ENCODE results near the gene ELOVL5. TPM values are rescaled to one million over a fixed set of nuclear protein-coding genes. Genes with fewer than 3 reads are reported as not detected.

Gene ELOVL5
- polyA plus RNA-seq, 1 of the 3 experiments (the other 2 are of a cell fraction), result 31.9 TPM

DNA sequence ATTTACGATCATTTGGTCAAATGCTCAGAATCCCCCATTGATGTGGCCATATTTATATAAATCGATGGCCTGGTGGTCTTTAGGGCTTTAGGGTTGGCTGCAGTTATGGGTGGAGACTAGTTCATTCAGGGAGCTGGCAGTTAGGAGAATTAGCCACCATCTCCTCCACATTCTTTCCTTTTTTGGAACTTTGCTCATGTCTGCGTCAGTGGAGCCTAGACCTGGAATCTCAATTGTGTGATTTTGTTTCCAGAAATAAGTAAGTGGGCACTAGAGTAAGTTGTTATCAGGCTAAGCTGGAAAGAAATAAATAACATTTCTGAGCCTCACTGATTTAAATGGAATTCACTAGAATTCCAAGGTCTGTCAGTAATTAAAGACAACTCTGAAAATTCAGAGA is 29.0 kb upstream of the ELOVL5 start (continued):
- no peak for TF ChIP-seq RXRA (IDR thresholded peaks at IDR 0.05; ENCODE audit: borderline replicate concordance, low read depth)
- no peak for TF ChIP-seq NFIC (IDR thresholded peaks at IDR 0.05; ENCODE audit: borderline replicate concordance)
- no peak for TF ChIP-seq FOSL2 (IDR thresholded peaks at IDR 0.05; ENCODE audit: borderline replicate concordance, low read depth)
- TF ChIP-seq, protein P1, sequence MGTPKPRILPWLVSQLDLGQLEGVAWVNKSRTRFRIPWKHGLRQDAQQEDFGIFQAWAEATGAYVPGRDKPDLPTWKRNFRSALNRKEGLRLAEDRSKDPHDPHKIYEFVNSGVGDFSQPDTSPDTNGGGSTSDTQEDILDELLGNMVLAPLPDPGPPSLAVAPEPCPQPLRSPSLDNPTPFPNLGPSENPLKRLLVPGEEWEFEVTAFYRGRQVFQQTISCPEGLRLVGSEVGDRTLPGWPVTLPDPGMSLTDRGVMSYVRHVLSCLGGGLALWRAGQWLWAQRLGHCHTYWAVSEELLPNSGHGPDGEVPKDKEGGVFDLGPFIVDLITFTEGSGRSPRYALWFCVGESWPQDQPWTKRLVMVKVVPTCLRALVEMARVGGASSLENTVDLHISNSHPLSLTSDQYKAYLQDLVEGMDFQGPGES (IDR thresholded peaks at IDR 0.05; ENCODE audit: low read depth, low read length), result no peak
- no peak for TF ChIP-seq FOXM1 (IDR thresholded peaks at IDR 0.05; ENCODE audit: low read depth)
- no peak for TF ChIP-seq ELF1 (IDR thresholded peaks at IDR 0.05)
- TF ChIP-seq, protein P2, sequence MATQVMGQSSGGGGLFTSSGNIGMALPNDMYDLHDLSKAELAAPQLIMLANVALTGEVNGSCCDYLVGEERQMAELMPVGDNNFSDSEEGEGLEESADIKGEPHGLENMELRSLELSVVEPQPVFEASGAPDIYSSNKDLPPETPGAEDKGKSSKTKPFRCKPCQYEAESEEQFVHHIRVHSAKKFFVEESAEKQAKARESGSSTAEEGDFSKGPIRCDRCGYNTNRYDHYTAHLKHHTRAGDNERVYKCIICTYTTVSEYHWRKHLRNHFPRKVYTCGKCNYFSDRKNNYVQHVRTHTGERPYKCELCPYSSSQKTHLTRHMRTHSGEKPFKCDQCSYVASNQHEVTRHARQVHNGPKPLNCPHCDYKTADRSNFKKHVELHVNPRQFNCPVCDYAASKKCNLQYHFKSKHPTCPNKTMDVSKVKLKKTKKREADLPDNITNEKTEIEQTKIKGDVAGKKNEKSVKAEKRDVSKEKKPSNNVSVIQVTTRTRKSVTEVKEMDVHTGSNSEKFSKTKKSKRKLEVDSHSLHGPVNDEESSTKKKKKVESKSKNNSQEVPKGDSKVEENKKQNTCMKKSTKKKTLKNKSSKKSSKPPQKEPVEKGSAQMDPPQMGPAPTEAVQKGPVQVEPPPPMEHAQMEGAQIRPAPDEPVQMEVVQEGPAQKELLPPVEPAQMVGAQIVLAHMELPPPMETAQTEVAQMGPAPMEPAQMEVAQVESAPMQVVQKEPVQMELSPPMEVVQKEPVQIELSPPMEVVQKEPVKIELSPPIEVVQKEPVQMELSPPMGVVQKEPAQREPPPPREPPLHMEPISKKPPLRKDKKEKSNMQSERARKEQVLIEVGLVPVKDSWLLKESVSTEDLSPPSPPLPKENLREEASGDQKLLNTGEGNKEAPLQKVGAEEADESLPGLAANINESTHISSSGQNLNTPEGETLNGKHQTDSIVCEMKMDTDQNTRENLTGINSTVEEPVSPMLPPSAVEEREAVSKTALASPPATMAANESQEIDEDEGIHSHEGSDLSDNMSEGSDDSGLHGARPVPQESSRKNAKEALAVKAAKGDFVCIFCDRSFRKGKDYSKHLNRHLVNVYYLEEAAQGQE (IDR thresholded peaks at IDR 0.05; ENCODE audit: low read depth, low read length), result no peak
- TF ChIP-seq SIN3A (IDR thresholded peaks at IDR 0.05; ENCODE audit: borderline replicate concordance, low read depth, low read length), result no peak
- no peak for TF ChIP-seq GATA2 (CRISPR knock-in tag; IDR thresholded peaks at IDR 0.05)

DNA sequence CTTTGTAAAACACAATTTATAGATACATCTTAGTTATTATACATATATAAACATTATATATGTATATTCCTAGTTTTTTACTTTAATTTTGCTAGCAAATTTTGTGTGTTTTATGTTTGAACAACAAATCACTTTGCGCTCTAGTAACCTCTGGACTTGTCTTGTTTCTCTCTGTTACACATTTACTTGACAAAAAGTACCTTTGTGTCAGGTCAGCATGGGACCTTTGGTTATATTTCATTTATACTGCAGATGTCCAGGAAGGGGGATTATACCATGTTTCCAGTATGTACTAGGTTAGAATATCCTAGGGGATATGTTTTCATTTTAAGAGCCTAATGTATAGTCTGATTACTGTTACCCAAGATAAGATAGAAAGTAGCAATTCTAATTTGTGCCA is 28.5 kb upstream of the ELOVL5 start:
- POLR2A ChIA-PET, result no interaction called here
- Histone ChIP-seq H3K9me3 (no peaks in the 10 kb centered on the region), H3K79me2 (ENCODE audit: insufficient read depth) (no peaks in the 10 kb centered on the region), H3F3A (replicated peaks; ENCODE audit: insufficient read depth) (no peaks in the 10 kb centered on the region), H3K9me2 (no peaks in the 10 kb centered on the region), H3K4me2 (no peak overlapping the region), H3K27ac (ENCODE audit: low read depth in 2 of 2, low read length in 1 of 2) (no peak overlapping the region), H2AFZ (ENCODE audit: low read depth) (no peak overlapping the region), H3K36me3 (replicated peaks in 1 of 2; ENCODE audit: control insufficient read depth in 1 of 2, insufficient read depth in 2 of 2, low read length in 1 of 2) (no peaks in the 10 kb centered on the region), H3K4me1 (ENCODE audit: control insufficient read depth in 1 of 2, insufficient read depth in 2 of 2, low read depth in 1 of 2, low read length in 1 of 2) (no peaks in the 10 kb centered on the region), H3K27me3 (ENCODE audit: insufficient read depth) (peaks cover 6% of the 10 kb centered on the region; the same call in 1 of the 2 replicates), H3K4me3 (ENCODE audit: low read depth in 2 of 2, low read length in 1 of 2) (no peak overlapping the region), H4K20me1 (ENCODE audit: insufficient read depth) (no peaks in the 10 kb centered on the region), H3K9ac (no peak overlapping the region)
- 90% methylated on average over 1 of the region's 1 CpG for WGBS (ENCODE audit: low lambda C conversion rate)
- no peak for DNase-seq
- CTCF ChIA-PET, result no interaction called here
- no peak for TF ChIP-seq GABPA (IDR thresholded peaks at IDR 0.05; ENCODE audit: low read depth)
- no peak for TF ChIP-seq TCF12 (IDR thresholded peaks at IDR 0.05)
- TF ChIP-seq, protein P1 (IDR thresholded peaks at IDR 0.05; ENCODE audit: low read depth, low read length), result no peak
- no peak for TF ChIP-seq EZH2phosphoT487 (IDR thresholded peaks at IDR 0.05; ENCODE audit: borderline replicate concordance, low read depth)
- no peak for TF ChIP-seq ELF1 (IDR thresholded peaks at IDR 0.05)
- TF ChIP-seq RXRA (IDR thresholded peaks at IDR 0.05; ENCODE audit: borderline replicate concordance, low read depth), result no peak
- TF ChIP-seq EP300 (IDR thresholded peaks at IDR 0.05; ENCODE audit: borderline replicate concordance in 1 of 2, low read depth in 1 of 2, low read length in 1 of 2), result no peak
- TF ChIP-seq JUND (IDR thresholded peaks at IDR 0.05), result no peak
- no peak for TF ChIP-seq SMC3 (IDR thresholded peaks at IDR 0.05; ENCODE audit: low read depth, low read length)
- TF ChIP-seq TEAD4 (IDR thresholded peaks at IDR 0.05; ENCODE audit: borderline replicate concordance, insufficient read depth), result no peak
- no peak for TF ChIP-seq SIN3A (IDR thresholded peaks at IDR 0.05; ENCODE audit: borderline replicate concordance, low read depth, low read length)
- TF ChIP-seq, protein P3, sequence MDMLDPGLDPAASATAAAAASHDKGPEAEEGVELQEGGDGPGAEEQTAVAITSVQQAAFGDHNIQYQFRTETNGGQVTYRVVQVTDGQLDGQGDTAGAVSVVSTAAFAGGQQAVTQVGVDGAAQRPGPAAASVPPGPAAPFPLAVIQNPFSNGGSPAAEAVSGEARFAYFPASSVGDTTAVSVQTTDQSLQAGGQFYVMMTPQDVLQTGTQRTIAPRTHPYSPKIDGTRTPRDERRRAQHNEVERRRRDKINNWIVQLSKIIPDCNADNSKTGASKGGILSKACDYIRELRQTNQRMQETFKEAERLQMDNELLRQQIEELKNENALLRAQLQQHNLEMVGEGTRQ (IDR thresholded peaks at IDR 0.05; ENCODE audit: borderline replicate concordance, low read depth, low read length), result no peak
- TF ChIP-seq MEF2A (IDR thresholded peaks at IDR 0.05; ENCODE audit: borderline replicate concordance, low read depth), result no peak

All from SK-N-SH (cell line).